Chondrocyte (in vitro differentiated cells): ENCODE data around the gene FGF22. TPM values are rescaled to one million over a fixed set of nuclear protein-coding genes. Genes with fewer than 3 reads are reported as not detected.

Experiments used
- DNase-seq: peaks from one replicate; pipeline ENCODE4 v3.0.0; 2021; ENCODE audit warnings: mixed read lengths, low spot score
- H3K27ac Mint-ChIP-seq: one replicate; pipeline ENCODE4 v1.8.0; 2021; ENCODE audit warnings: mild to moderate bottlenecking, moderate library complexity, mixed read lengths; ENCODE audit not compliant: unreplicated experiment
- H3K27me3 Mint-ChIP-seq: 2 replicates; pipeline ENCODE4 v1.8.0; 2021; ENCODE audit warnings: low read depth, mixed read lengths
- H3K36me3 Mint-ChIP-seq: 2 replicates; pipeline ENCODE4 v1.8.0; 2021; ENCODE audit warnings: low read depth, mixed read lengths
- H3K4me1 Mint-ChIP-seq: 2 replicates; pipeline ENCODE4 v1.8.0; 2021; ENCODE audit warnings: low read depth, mild to moderate bottlenecking, mixed read lengths
- H3K4me3 Mint-ChIP-seq: one replicate; pipeline ENCODE4 v1.8.0; 2021; ENCODE audit warnings: mild to moderate bottlenecking, moderate library complexity, mixed read lengths; ENCODE audit not compliant: unreplicated experiment
- H3K9me3 Mint-ChIP-seq: 2 replicates; pipeline ENCODE4 v1.8.0; 2021; ENCODE audit warnings: low read depth, mixed read lengths
- total RNA-seq: library from RNA; stranded (reverse); gene quantifications from 3 replicates; pipeline ENCODE4 v1.2.1, GENCODE V29; 2021
- TF ChIP-seq, protein P1 (sequence below): fragments of 200-600 bp; sonication (generic); IDR thresholded peaks from 2 replicates; pipeline ENCODE4 v1.5.0; 2021; ENCODE audit warnings: antibody characterized with exemption, mild to moderate bottlenecking, moderate library complexity

FGF22 gene
- total RNA-seq, 1 donor from 2014 or later, result not detected

- no peaks in the 10 kb centered on the region for H3K36me3 Mint-ChIP-seq
- no peaks in the 10 kb centered on the region for H3K9me3 Mint-ChIP-seq
These were observed 31.0 kb downstream of the FGF22 start for GRCh38 chr19:670609-671075.

GRCh38 chr19:674282-675151 lies 34.8 kb downstream of the FGF22 start:
- H3K27ac Mint-ChIP-seq, result no peak overlapping the region
- DNase-seq, result no peak
- H3K4me1 Mint-ChIP-seq, result peaks cover 28% of the 10 kb centered on the region
- H3K9me3 Mint-ChIP-seq, result no peaks in the 10 kb centered on the region
- H3K27me3 Mint-ChIP-seq, result no peaks in the 10 kb centered on the region
- TF ChIP-seq, protein P1, sequence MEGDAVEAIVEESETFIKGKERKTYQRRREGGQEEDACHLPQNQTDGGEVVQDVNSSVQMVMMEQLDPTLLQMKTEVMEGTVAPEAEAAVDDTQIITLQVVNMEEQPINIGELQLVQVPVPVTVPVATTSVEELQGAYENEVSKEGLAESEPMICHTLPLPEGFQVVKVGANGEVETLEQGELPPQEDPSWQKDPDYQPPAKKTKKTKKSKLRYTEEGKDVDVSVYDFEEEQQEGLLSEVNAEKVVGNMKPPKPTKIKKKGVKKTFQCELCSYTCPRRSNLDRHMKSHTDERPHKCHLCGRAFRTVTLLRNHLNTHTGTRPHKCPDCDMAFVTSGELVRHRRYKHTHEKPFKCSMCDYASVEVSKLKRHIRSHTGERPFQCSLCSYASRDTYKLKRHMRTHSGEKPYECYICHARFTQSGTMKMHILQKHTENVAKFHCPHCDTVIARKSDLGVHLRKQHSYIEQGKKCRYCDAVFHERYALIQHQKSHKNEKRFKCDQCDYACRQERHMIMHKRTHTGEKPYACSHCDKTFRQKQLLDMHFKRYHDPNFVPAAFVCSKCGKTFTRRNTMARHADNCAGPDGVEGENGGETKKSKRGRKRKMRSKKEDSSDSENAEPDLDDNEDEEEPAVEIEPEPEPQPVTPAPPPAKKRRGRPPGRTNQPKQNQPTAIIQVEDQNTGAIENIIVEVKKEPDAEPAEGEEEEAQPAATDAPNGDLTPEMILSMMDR, result no peak
- peaks cover 4% of the 10 kb centered on the region for H3K36me3 Mint-ChIP-seq
- H3K4me3 Mint-ChIP-seq, result no peak overlapping the region

More at GRCh38 chr19:670609-671075, 31.0 kb downstream of the FGF22 start:
- H3K27ac Mint-ChIP-seq, result no peak overlapping the region
- H3K4me3 Mint-ChIP-seq, result no peak overlapping the region
- H3K27me3 Mint-ChIP-seq, result no peaks in the 10 kb centered on the region
- no peak for DNase-seq
- TF ChIP-seq, protein P1, result peak; percentile 11
- peaks cover 16% of the 10 kb centered on the region for H3K4me1 Mint-ChIP-seq

- H3K27ac Mint-ChIP-seq, result peak overlapping the region; percentile 63
- no peaks in the 10 kb centered on the region for H3K9me3 Mint-ChIP-seq
- H3K4me1 Mint-ChIP-seq, result peaks cover 32% of the 10 kb centered on the region
- DNase-seq, result peak; percentile 72
- H3K4me3 Mint-ChIP-seq, result peak overlapping the region; percentile 64
- peaks cover 4% of the 10 kb centered on the region for H3K36me3 Mint-ChIP-seq
- TF ChIP-seq, protein P1, result no peak
- H3K27me3 Mint-ChIP-seq, result no peaks in the 10 kb centered on the region
These were observed 36.3 kb downstream of the FGF22 start for GRCh38 chr19:676007-676338.

GRCh38 chr19:676339-677105 lies 36.8 kb downstream of the FGF22 start, which contains the start of gene FSTL3:
FSTL3 (plus strand) TSS chr19:676392; CDS start chr19:676424, 32 bp downstream.
- peaks cover 4% of the 10 kb centered on the region for H3K36me3 Mint-ChIP-seq
- H3K4me3 Mint-ChIP-seq, result peak within 1 kb of the TSS; percentile 75
- no peaks in the 10 kb centered on the region for H3K9me3 Mint-ChIP-seq
- peak; percentile 86 for DNase-seq
- H3K27me3 Mint-ChIP-seq, result no peaks in the 10 kb centered on the region
- H3K27ac Mint-ChIP-seq, result peak within 1 kb of the TSS; percentile 95
- peaks cover 32% of the 10 kb centered on the region for H3K4me1 Mint-ChIP-seq
- TF ChIP-seq, protein P1, result no peak

DNA sequence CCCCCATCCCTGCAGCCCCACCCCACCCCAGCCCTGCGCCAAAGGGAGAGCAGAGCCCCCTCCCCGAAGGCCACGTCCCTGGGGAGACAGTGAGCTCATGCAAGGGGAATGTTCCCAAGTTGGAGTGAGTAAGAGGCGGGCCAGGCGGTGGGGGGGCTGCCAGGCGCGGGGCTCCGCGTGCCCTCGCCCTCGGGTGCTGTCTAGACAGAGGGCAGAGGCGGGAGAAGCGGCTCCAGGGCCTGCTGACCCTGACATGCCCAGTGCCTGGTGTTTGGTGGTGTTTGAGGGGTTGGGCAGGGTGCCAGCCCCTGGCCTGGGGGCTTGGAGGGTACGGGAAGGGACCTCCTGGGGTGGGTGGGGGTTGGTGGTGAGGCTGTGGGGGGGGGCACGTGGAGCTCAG lies 37.5 kb downstream of the FGF22 start:
- TF ChIP-seq, protein P1, result no peak
- no peaks in the 10 kb centered on the region for H3K9me3 Mint-ChIP-seq
- peak; percentile 98 for DNase-seq
- peak overlapping the region; percentile 95 for H3K27ac Mint-ChIP-seq
- peaks cover 4% of the 10 kb centered on the region for H3K36me3 Mint-ChIP-seq
- peaks cover 32% of the 10 kb centered on the region for H3K4me1 Mint-ChIP-seq
- H3K27me3 Mint-ChIP-seq, result no peaks in the 10 kb centered on the region
- peak overlapping the region; percentile 75 for H3K4me3 Mint-ChIP-seq
